ENCODE results near the gene CCDC88C.

Gene CCDC88C

DNA sequence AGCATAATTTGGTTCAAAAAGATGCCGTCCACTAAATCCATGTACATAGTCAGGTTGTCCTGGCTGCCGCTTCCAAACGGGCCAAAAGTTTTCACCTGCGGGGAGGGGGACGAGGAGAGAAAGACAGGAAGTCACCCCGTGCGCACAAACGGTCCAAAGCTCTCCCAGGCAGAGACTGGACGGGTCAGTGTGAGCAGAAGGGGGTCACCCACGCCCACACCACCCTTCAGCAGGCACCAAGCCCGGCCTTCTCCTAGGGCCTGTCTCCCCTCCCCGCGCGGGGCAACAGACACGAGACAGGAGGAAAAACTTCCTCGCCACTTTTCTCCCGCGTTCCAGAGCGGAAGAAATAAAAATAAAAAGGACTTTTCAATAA, 888 bp downstream of the CCDC88C start:
- DNase-seq (ENCODE audit: low spot score) = no peak
- in situ Hi-C loops (cut with MboI; ENCODE audit: low sequenced_read_pairs, unreplicated experiment) = loop anchor here (25.0 kb wide), 1 partner anchor 229 kb away; no protein-coding TSS in a partner anchor
- TF ChIP-seq CTCF (IDR thresholded peaks at IDR 0.05; ENCODE audit: borderline replicate concordance, control extremely low read depth, extremely low read depth, insufficient read depth, missing control alignments) = no peak

DNA sequence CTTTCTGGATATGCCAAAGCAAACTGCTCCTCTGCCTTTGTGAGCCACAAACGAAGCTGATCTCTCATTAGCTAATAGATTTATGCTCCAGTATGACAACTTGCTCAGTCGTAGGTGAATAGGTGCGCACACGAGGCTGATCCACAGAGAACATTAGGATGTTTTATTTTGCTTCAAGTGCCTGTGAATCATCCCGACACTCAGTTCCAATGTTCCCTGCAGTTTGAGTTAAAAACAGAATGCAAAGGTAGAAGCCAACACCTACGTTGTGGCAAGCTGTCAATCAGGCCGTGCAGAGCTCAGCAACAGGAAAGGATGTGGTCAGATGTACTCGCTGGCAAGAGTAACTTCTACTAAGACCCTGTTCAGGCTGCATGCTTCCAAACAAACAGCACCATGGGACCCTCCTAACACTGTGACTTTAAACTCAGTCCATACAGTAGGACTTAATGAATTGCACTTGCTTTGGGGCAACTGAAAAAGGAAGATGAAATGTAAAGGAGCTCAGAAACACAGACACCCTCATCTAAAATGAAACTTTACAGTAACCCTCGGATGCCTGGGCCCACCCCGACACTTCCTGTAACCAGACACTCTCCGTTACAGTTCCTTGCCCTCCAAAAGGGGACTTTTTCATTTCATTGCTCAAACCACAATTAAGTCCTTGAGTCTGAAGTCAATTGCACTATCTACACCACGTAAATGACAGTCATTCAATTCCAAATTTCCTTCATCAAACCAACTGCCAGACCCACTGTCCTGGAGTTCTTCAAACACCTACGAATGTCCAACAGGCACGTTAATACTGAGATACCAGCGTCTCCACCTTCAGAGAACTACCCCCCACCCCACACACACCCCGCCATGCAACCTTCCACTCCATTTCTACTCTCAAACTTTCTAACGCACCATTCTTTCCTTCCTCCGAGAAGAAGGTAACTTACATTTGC, 1.6 kb downstream of the CCDC88C start:
- TF ChIP-seq CTCF (IDR thresholded peaks at IDR 0.05; ENCODE audit: borderline replicate concordance, control extremely low read depth, extremely low read depth, insufficient read depth, missing control alignments) = no peak

DNA sequence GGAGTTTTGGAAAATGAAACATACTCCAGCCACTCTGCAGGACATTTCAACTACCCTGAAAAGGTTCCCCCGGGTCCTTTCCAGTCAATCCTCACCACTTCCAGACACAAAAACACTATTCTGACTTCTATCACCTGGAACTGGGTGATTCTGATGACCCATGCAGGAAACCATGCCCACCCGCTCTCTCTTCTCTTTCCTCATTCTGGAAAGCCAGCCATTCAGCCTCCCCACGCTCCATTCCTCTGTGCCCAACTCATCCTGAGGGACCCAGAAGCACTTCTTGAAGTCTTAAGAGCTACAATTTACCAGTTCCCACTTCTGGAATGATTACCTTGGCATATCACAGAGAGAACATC, 3.2 kb downstream of the CCDC88C start:
- in situ Hi-C loops (cut with MboI; ENCODE audit: low sequenced_read_pairs, unreplicated experiment) = loop anchor here (25.0 kb wide), 1 partner anchor 227 kb away; no protein-coding TSS in a partner anchor
- DNase-seq (ENCODE audit: low spot score) = no peak
- no peak for TF ChIP-seq CTCF (IDR thresholded peaks at IDR 0.05; ENCODE audit: borderline replicate concordance, control extremely low read depth, extremely low read depth, insufficient read depth, missing control alignments)

More for the DNA sequence above, 1.6 kb downstream of the CCDC88C start:
- peak; percentile 82 for DNase-seq (ENCODE audit: low spot score)
- in situ Hi-C loops (cut with MboI; ENCODE audit: low sequenced_read_pairs, unreplicated experiment) = loop anchor here (25.0 kb wide), 1 partner anchor 229 kb away; no protein-coding TSS in a partner anchor

GRCh38 chr14:91413547-91414474, 3.8 kb downstream of the CCDC88C start:
- in situ Hi-C loops (cut with MboI; ENCODE audit: low sequenced_read_pairs, unreplicated experiment) = loop anchor here (25.0 kb wide), 1 partner anchor 227 kb away; no protein-coding TSS in a partner anchor
- no peak for TF ChIP-seq CTCF (IDR thresholded peaks at IDR 0.05; ENCODE audit: borderline replicate concordance, control extremely low read depth, extremely low read depth, insufficient read depth, missing control alignments)
- DNase-seq (ENCODE audit: low spot score) = no peak

DNA sequence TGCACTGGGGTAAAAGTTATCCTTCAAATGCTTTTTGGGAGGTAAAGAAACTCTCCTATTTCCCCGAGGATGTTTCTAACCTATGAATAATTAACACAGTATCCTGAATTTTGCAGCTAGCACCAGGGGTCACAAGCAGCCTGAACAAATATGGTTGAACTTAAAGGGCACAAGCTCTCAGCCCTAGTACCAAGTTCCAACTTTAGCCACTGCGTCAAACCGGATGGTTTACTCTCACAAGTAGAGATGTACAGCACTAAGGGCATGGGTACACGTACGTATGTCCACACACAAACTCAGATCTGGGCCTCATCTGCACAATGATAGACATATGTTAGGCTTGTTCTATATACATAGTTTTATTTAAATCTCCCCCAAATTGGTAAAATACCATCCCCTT, 4.7 kb downstream of the CCDC88C start:
- no peak for TF ChIP-seq CTCF (IDR thresholded peaks at IDR 0.05; ENCODE audit: borderline replicate concordance, control extremely low read depth, extremely low read depth, insufficient read depth, missing control alignments)
- in situ Hi-C loops (cut with MboI; ENCODE audit: low sequenced_read_pairs, unreplicated experiment) = loop anchor here (25.0 kb wide), 1 partner anchor 226 kb away; no protein-coding TSS in a partner anchor
- no peak for DNase-seq (ENCODE audit: low spot score)

Data from GM13976 (cell line).